HFFc6 (cell line): Measurements from ENCODE around the gene SLC30A2. TPM values are rescaled to one million over a fixed set of nuclear protein-coding genes. Genes with fewer than 3 reads are reported as not detected.
A peak's percentile ranks its signal among the peaks of the same experiment; 100 is the strongest.

Experiments used
- DNase-seq: peaks from one replicate; pipeline ENCODE4 v3.0.0-alpha.2; 2018
- H3K27ac Mint-ChIP-seq: 2 replicates; pipeline ENCODE4 v1.8.0; 2020; ENCODE audit warnings: mild to moderate bottlenecking, mixed read lengths
- H3K27me3 Mint-ChIP-seq: 2 replicates; pipeline ENCODE4 v1.8.0; 2021; ENCODE audit warnings: mild to moderate bottlenecking, moderate library complexity, mixed read lengths; ENCODE audit not compliant: insufficient read depth
- H3K36me3 Mint-ChIP-seq: 2 replicates; pipeline ENCODE4 v1.8.0; 2021; ENCODE audit warnings: low read depth, mixed read lengths
- H3K4me1 Mint-ChIP-seq: 2 replicates; pipeline ENCODE4 v1.8.0; 2020; ENCODE audit warnings: low read depth, mixed read lengths
- H3K4me3 Mint-ChIP-seq: 2 replicates; pipeline ENCODE4 v1.8.0; 2020; ENCODE audit warnings: mild to moderate bottlenecking, moderate library complexity, mixed read lengths
- H3K9me3 Mint-ChIP-seq: 2 replicates; pipeline ENCODE4 v1.8.0; 2020; ENCODE audit warnings: mild to moderate bottlenecking, mixed read lengths
- CTCF ChIP-seq: fragments of 200-600 bp; sonication (generic); IDR thresholded peaks from 2 replicates; pipeline ENCODE4 v1.5.0; 2021; ENCODE audit warnings: antibody characterized with exemption, mild to moderate bottlenecking
- total RNA-seq, 6 experiments: library from RNA; stranded (reverse); fragmentation: NEBNext Ultra II Directional; extraction: Animal tissue kit (Norgen Biotek cat#: 25700); gene quantifications; 2 replicates in 1 of 6; 3 replicates in 5 of 6; pipeline ENCODE4 v1.2.3, GENCODE V29; 2021

Gene SLC30A2
- total RNA-seq, 6 experiments from 2014 or later = not detected

GRCh38 chr1:25991937-25992688, 53.8 kb downstream of the SLC30A2 start:
- no peaks in the 10 kb centered on the region for H3K9me3 Mint-ChIP-seq
- peak overlapping the region; percentile 26; the same call in 1 of the 2 replicates for H3K4me3 Mint-ChIP-seq
- 0 out of 2 replicates have a peak, but pooled peaks cover 10% of the 10 kb centered on the region for H3K36me3 Mint-ChIP-seq
- no peak for TF ChIP-seq CTCF
- H3K27me3 Mint-ChIP-seq = no peaks in the 10 kb centered on the region
- H3K27ac Mint-ChIP-seq = peak overlapping the region; percentile 27; the same call in 1 of the 2 replicates
- H3K4me1 Mint-ChIP-seq = peaks cover 29% of the 10 kb centered on the region
- DNase-seq = peak; percentile 25

- Mint-ChIP-seq H3K9me3 (no peaks in the 10 kb centered on the region), H3K27ac (no peak overlapping the region), H3K27me3 (no peaks in the 10 kb centered on the region), H3K4me3 (no peak overlapping the region), H3K4me1 (peaks cover 23% of the 10 kb centered on the region), H3K36me3 (peaks cover 15% of the 10 kb centered on the region)
- no peak for DNase-seq
- no peak for TF ChIP-seq CTCF
Measured at GRCh38 chr1:25990702-25991395, 55.1 kb downstream of the SLC30A2 start.

GRCh38 chr1:25990251-25990650, 55.7 kb downstream of the SLC30A2 start:
- peaks cover 21% of the 10 kb centered on the region for H3K36me3 Mint-ChIP-seq
- H3K4me3 Mint-ChIP-seq = no peak overlapping the region
- DNase-seq = no peak
- TF ChIP-seq CTCF = no peak
- no peaks in the 10 kb centered on the region for H3K27me3 Mint-ChIP-seq
- H3K4me1 Mint-ChIP-seq = peaks cover 23% of the 10 kb centered on the region
- H3K27ac Mint-ChIP-seq = no peak overlapping the region
- H3K9me3 Mint-ChIP-seq = no peaks in the 10 kb centered on the region

GRCh38 chr1:25989440-25990234, 56.3 kb downstream of the SLC30A2 start:
- H3K36me3 Mint-ChIP-seq = peaks cover 21% of the 10 kb centered on the region
- no peaks in the 10 kb centered on the region for H3K9me3 Mint-ChIP-seq
- H3K4me3 Mint-ChIP-seq = no peak overlapping the region
- H3K4me1 Mint-ChIP-seq = peaks cover 23% of the 10 kb centered on the region
- no peak for DNase-seq
- no peak for TF ChIP-seq CTCF
- H3K27ac Mint-ChIP-seq = peak overlapping the region; percentile 58; the same call in 1 of the 2 replicates
- no peaks in the 10 kb centered on the region for H3K27me3 Mint-ChIP-seq

GRCh38 chr1:25987951-25988350, 58.0 kb downstream of the SLC30A2 start:
- DNase-seq = no peak
- TF ChIP-seq CTCF = no peak
- no peak overlapping the region for H3K27ac Mint-ChIP-seq
- H3K27me3 Mint-ChIP-seq = no peaks in the 10 kb centered on the region
- no peak overlapping the region for H3K4me3 Mint-ChIP-seq
- no peaks in the 10 kb centered on the region for H3K9me3 Mint-ChIP-seq
- H3K4me1 Mint-ChIP-seq = peaks cover 13% of the 10 kb centered on the region
- H3K36me3 Mint-ChIP-seq = peaks cover 32% of the 10 kb centered on the region
